K562 (cell line): ENCODE data around the gene KIF3B. TPM values are rescaled to one million over a fixed set of nuclear protein-coding genes. Genes with fewer than 3 reads are reported as not detected.

ENCODE experiments used
- ATAC-seq: fragments of 200-7000 bp; cut with Tn5 transposase; 3 replicates; pipeline ENCODE4 v1.9.1; 2020; ENCODE audit warnings: moderate library complexity
- BruUV-seq: library from RNA; stranded (reverse); fragments of 400-500 nt; replicated peaks from 2 replicates; lab custom pipeline; 2021; lab: Mats Ljungman, UMichigan
- CTCF ChIA-PET: fragments of 300-600 bp; formaldehyde crosslinking; extraction: SDS; loops from one replicate; lab custom pipeline; 2021; ENCODE audit warnings: low intra/inter-chr PET ratio; lab: Yijun Ruan, JAX
- POLR2A ChIA-PET: fragments of 300-600, 350-650 bp; sonication (Branson Sonifier 250); formaldehyde crosslinking; extraction: SDS; loops from one replicate; lab custom pipeline; 2021; ENCODE audit warnings: antibody characterized with exemption, inconsistent platforms; lab: Yijun Ruan, JAX
- DNase-seq, 4 experiments: peaks; one replicate each; pipeline versions ENCODE4 v3.0.0 to v3.0.0-alpha.2; 2011 to 2018; ENCODE audit warnings: low spot score in 3 of 4, mixed read lengths in 3 of 4; ENCODE audit errors: extremely low read depth in 1 of 4
- FAIRE-seq: peaks from 2 replicates; lab custom pipeline; 2011; peaks lifted over from hg19 to GRCh38; lab: Jason Lieb, UNC
- H2AFZ ChIP-seq: 2 replicates; pipeline ENCODE4 v1.6.0; 2011; ENCODE audit warnings: low read depth, low read length, control low read depth, inconsistent platforms
- H3K27ac ChIP-seq: fragments of 200-600 bp; 3 replicates; pipeline ENCODE4 v1.8.0; 2011; ENCODE audit warnings: low read depth, mild to moderate bottlenecking, control low read depth, inconsistent platforms, low read length, moderate library complexity, mixed read lengths; ENCODE audit errors: extremely low read depth
- H3K27me3 ChIP-seq, 2 experiments: fragments of 300-600 bp in 1 of 2; 2 replicates in 1 of 2; 3 replicates in 1 of 2; pipeline versions ENCODE4 v1.6.0 to v1.8.0; 2011; ENCODE audit warnings: inconsistent platforms in 2 of 2, low read length in 2 of 2, mild to moderate bottlenecking in 1 of 2, mixed read lengths in 1 of 2, moderate library complexity in 1 of 2; ENCODE audit not compliant: control insufficient read depth in 2 of 2, insufficient read depth in 2 of 2
- H3K36me3 ChIP-seq: fragments of 300-600 bp; 3 replicates; pipeline ENCODE4 v1.8.0; 2011; ENCODE audit warnings: mild to moderate bottlenecking, low read length, inconsistent platforms; ENCODE audit not compliant: control insufficient read depth, insufficient read depth
- H3K4me1 ChIP-seq, 2 experiments: fragments of 200-600 bp in 1 of 2; replicated peaks in 1 of 2; 2 replicates in 1 of 2; 3 replicates in 1 of 2; pipeline versions ENCODE4 v1.5.1 to v1.8.0; 2011; ENCODE audit warnings: inconsistent platforms in 2 of 2, low read length in 2 of 2, mild to moderate bottlenecking in 1 of 2, mixed read lengths in 1 of 2, moderate library complexity in 1 of 2; ENCODE audit not compliant: control insufficient read depth in 2 of 2, insufficient read depth in 2 of 2
- H3K4me2 ChIP-seq: 2 replicates; pipeline ENCODE4 v1.6.1; 2011; ENCODE audit warnings: low read length, control low read depth, inconsistent platforms, mixed read lengths; ENCODE audit not compliant: insufficient read depth
- H3K4me3 ChIP-seq: fragments of 200-600 bp; sonication (generic), shearing (Covaris generic); 2 replicates; pipeline ENCODE4 v1.5.1; 2016; ENCODE audit warnings: control low read depth, inconsistent platforms
- H3K79me2 ChIP-seq: fragments of 200-600 bp; 3 replicates; pipeline ENCODE4 v1.8.0; 2011; ENCODE audit warnings: low read length, inconsistent platforms; ENCODE audit not compliant: control insufficient read depth, insufficient read depth
- H3K9ac ChIP-seq, 2 experiments: 2 replicates each; pipeline versions ENCODE4 v1.6.0 to v1.6.1; 2011; ENCODE audit warnings: low read depth in 2 of 2, low read length in 2 of 2, control low read depth in 1 of 2, inconsistent platforms in 1 of 2, mild to moderate bottlenecking in 1 of 2, mixed read lengths in 1 of 2; ENCODE audit not compliant: insufficient read depth in 1 of 2
- H3K9me1 ChIP-seq: one replicate; pipeline ENCODE4 v1.6.0; 2011; ENCODE audit warnings: inconsistent platforms, mild to moderate bottlenecking, low read length, moderate library complexity; ENCODE audit not compliant: control insufficient read depth, insufficient read depth
- H3K9me3 ChIP-seq: replicated peaks from 2 replicates; pipeline ENCODE4 v1.5.1; 2011; ENCODE audit warnings: low read depth, low read length, inconsistent platforms; ENCODE audit not compliant: control insufficient read depth, insufficient read depth
- H4K20me1 ChIP-seq: replicated peaks from 2 replicates; pipeline ENCODE4 v1.6.1; 2011; ENCODE audit warnings: low read length, inconsistent platforms, mixed read lengths; ENCODE audit not compliant: control insufficient read depth, insufficient read depth
- FOXM1 ChIP-seq, 2 experiments: fragments of 450-650 bp in 1 of 2; sonication (generic) in 1 of 2; formaldehyde crosslinking in 1 of 2; IDR thresholded peaks; 2 replicates each; pipeline versions ENCODE4 v1.6.1 to v1.9.0; 2017 to 2022; ENCODE audit warnings: low read depth in 2 of 2, mild to moderate bottlenecking in 2 of 2, missing genetic modification reagents in 1 of 2, moderate library complexity in 1 of 2
- HDGF ChIP-seq: fragments of 450-650 bp; IDR thresholded peaks from 2 replicates; pipeline ENCODE4 v1.6.1; 2016
- HNRNPH1 ChIP-seq: fragments of 200-400 bp; formaldehyde crosslinking; optimal IDR thresholded peaks from 2 replicates; pipeline ENCODE3; 2017; ENCODE audit warnings: low read depth, mild to moderate bottlenecking, low read length, moderate library complexity
- KLF6 ChIP-seq: fragments of 250-450 bp; sonication (Bioruptor Pico); IDR thresholded peaks from 2 replicates; pipeline ENCODE4 v1.4.0; 2020; ENCODE audit warnings: mild to moderate bottlenecking, moderate library complexity, borderline replicate concordance
- POLR2G ChIP-seq: fragments of 200-400 bp; formaldehyde crosslinking; IDR thresholded peaks from 2 replicates; pipeline ENCODE4 v1.6.1; 2017; ENCODE audit warnings: low read depth, mild to moderate bottlenecking, antibody characterized with exemption, low read length, moderate library complexity
- RBM15 ChIP-seq: fragments of 200-400 bp; formaldehyde crosslinking; IDR thresholded peaks from 2 replicates; pipeline ENCODE4 v1.6.1; 2018; ENCODE audit warnings: mild to moderate bottlenecking, low read length, moderate library complexity; ENCODE audit not compliant: insufficient read depth
- SP1 ChIP-seq: sonication (generic); formaldehyde crosslinking; IDR thresholded peaks from 2 replicates; pipeline ENCODE4 v1.8.1; 2022; ENCODE audit warnings: mild to moderate bottlenecking, missing genetic modification reagents
- XRCC5 ChIP-seq: fragments of 200-400 bp; formaldehyde crosslinking; IDR thresholded peaks from 2 replicates; pipeline ENCODE4 v1.6.1; 2017; ENCODE audit warnings: low read depth, mild to moderate bottlenecking, low read length
- WGBS: fragments of 100-300 bp; shearing (Covaris generic); methylation state at CpG from one replicate; pipeline ENCODE4 v1.1.6; 2016; ENCODE audit warnings: low coverage, mixed read lengths; ENCODE audit not compliant: insufficient coverage; ENCODE audit errors: missing lambda C conversion rate; 5-methylcytosine and 5-hydroxymethylcytosine counted together
- in situ Hi-C: fragments of 300-500 bp; cut with MboI; formaldehyde crosslinking; loops from 4 replicates; pipeline ENCODE4 v1.15.0; 2018; ENCODE audit warnings: inconsistent platforms, mixed read lengths
- intact Hi-C: fragments of 100-400 bp; cut with micrococcal nuclease; formaldehyde crosslinking; loops from 2 replicates; pipeline ENCODE4 v1.14.2; 2022
- polyA plus RNA-seq, 8 experiments: library from polyadenylated mRNA; depleted of rRNA in 4 of 8; stranded (reverse) in 5 of 8; unstranded in 3 of 8; fragments of >200 nt; fragmentation: Nextera tagmentation in 2 of 8; fragmentation: Illumina TruSeq in 1 of 8; extraction: Ambion mirVana in 2 of 8; extraction: Trizol in 1 of 8; gene quantifications; 2 replicates each; pipeline versions ENCODE4 v1.2.1 to v1.2.3, GENCODE V29; 2011 to 2014; ENCODE audit warnings: inconsistent platforms in 1 of 8, missing spikeins in 1 of 8
- total RNA-seq, 7 experiments: library from RNA; depleted of rRNA in 6 of 7; stranded (reverse); fragments of >200 nt in 6 of 7; fragmentation: Illumina TruSeq in 2 of 7; extraction: Trizol in 2 of 7; gene quantifications; 2 replicates each; pipeline versions ENCODE4 v1.2.1 to v1.2.3, GENCODE V29; 2011 to 2021; ENCODE audit warnings: low replicate concordance in 1 of 7
- TF ChIP-seq, protein P1 (sequence below), 3 experiments: fragments of 200-800 bp in 1 of 3; fragments of 250-450 bp in 1 of 3; fragments of 450-650 bp in 1 of 3; sonication (Bioruptor Pico) in 1 of 3; sonication (Bioruptor generic) in 1 of 3; formaldehyde crosslinking in 1 of 3; IDR thresholded peaks; 2 replicates each; pipeline versions ENCODE4 v1.6.1 to v1.8.0; 2016 to 2022; ENCODE audit warnings: mild to moderate bottlenecking in 2 of 3, missing genetic modification characterization in 2 of 3, missing compliant biosample characterization in 1 of 3, moderate library complexity in 1 of 3
- TF ChIP-seq, protein P2 (sequence below): fragments of 250-450 bp; sonication (Bioruptor Pico); IDR thresholded peaks from 2 replicates; pipeline ENCODE4 v1.4.0; 2020; ENCODE audit warnings: mild to moderate bottlenecking

Gene KIF3B
- total and polyA plus RNA-seq, 9 of the 15 experiments (the other 6 are each of a cell fraction or from before 2014, with no cell fraction given), result 2.9 to 12.3 (median 8.6) TPM

DNA sequence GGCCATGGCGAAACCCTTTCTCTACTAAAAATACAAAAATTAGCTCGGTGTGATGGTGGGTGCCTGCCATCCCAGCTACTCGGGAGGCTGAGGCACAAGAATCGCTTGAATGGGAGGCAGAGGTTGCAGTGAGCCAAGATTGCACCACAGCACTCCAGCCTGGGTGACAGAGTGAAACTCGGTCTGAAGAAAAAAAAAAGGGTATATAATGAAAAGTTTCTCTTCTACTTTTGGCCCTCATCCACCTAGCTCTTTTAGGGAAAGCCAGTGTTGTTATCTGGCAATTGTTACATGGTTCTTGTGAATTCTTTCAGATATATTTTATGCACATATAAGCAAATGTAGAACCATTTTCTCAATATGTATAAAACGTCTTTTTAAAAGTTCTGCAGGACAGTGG, 19.0 kb downstream of the KIF3B start:
- FAIRE-seq, result no peak
- H3K4me2 ChIP-seq, result no peak overlapping the region
- DNase-seq, result no peak

More for the DNA sequence above, 19.0 kb downstream of the KIF3B start:
- WGBS, result 45% methylated on average over 6 of the region's 6 CpGs
- intact Hi-C loops (no loop called here), in situ Hi-C loops (no loop called here)
- Histone ChIP-seq H4K20me1 (0 out of 2 replicates have a peak, but pooled peaks cover 6% of the 10 kb centered on the region), H3K9ac (no peak overlapping the region), H3K79me2 (no peaks in the 10 kb centered on the region), H3K4me1 (no peaks in the 10 kb centered on the region; a peak in 1 of 5 replicates), H2AFZ (no peak overlapping the region), H3K4me3 (no peak overlapping the region), H3K27me3 (no peaks in the 10 kb centered on the region), H3K9me1 (no peaks in the 10 kb centered on the region), H3K27ac (no peak overlapping the region), H3K9me3 (no peaks in the 10 kb centered on the region), H3K36me3 (no peaks in the 10 kb centered on the region)
- POLR2A ChIA-PET, result no interaction called here
- TF ChIP-seq, protein P1, sequence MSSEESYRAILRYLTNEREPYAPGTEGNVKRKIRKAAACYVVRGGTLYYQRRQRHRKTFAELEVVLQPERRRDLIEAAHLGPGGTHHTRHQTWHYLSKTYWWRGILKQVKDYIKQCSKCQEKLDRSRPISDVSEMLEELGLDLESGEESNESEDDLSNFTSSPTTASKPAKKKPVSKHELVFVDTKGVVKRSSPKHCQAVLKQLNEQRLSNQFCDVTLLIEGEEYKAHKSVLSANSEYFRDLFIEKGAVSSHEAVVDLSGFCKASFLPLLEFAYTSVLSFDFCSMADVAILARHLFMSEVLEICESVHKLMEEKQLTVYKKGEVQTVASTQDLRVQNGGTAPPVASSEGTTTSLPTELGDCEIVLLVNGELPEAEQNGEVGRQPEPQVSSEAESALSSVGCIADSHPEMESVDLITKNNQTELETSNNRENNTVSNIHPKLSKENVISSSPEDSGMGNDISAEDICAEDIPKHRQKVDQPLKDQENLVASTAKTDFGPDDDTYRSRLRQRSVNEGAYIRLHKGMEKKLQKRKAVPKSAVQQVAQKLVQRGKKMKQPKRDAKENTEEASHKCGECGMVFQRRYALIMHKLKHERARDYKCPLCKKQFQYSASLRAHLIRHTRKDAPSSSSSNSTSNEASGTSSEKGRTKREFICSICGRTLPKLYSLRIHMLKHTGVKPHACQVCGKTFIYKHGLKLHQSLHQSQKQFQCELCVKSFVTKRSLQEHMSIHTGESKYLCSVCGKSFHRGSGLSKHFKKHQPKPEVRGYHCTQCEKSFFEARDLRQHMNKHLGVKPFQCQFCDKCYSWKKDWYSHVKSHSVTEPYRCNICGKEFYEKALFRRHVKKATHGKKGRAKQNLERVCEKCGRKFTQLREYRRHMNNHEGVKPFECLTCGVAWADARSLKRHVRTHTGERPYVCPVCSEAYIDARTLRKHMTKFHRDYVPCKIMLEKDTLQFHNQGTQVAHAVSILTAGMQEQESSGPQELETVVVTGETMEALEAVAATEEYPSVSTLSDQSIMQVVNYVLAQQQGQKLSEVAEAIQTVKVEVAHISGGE (CRISPR knock-in tag; IDR thresholded peaks at IDR 0.05), result no peak
- TF ChIP-seq XRCC5, result no peak
- TF ChIP-seq RBM15, result no peak
- no peak for TF ChIP-seq POLR2G
- no peak for TF ChIP-seq KLF6 (CRISPR knock-in tag)
- no peak for TF ChIP-seq FOXM1 (IDR thresholded peaks at IDR 0.05; ENCODE audit: low read depth)
- TF ChIP-seq FOXM1 (CRISPR knock-in tag; IDR thresholded peaks at IDR 0.05; ENCODE audit: low read depth), result no peak
- TF ChIP-seq HNRNPH1, result no peak
- no peak for TF ChIP-seq HDGF
- no peak for TF ChIP-seq SP1 (CRISPR knock-in tag)
- TF ChIP-seq, protein P2, sequence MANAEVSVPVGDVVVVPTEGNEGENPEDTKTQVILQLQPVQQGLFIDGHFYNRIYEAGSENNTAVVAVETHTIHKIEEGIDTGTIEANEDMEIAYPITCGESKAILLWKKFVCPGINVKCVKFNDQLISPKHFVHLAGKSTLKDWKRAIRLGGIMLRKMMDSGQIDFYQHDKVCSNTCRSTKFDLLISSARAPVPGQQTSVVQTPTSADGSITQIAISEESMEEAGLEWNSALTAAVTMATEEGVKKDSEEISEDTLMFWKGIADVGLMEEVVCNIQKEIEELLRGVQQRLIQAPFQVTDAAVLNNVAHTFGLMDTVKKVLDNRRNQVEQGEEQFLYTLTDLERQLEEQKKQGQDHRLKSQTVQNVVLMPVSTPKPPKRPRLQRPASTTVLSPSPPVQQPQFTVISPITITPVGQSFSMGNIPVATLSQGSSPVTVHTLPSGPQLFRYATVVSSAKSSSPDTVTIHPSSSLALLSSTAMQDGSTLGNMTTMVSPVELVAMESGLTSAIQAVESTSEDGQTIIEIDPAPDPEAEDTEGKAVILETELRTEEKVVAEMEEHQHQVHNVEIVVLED, result no peak
- BruUV-seq, result no TSS peak
- no peak for ATAC-seq
- CTCF ChIA-PET, result no interaction called here
